Suprapubic skin (tissue), 4 donors: Measurements from ENCODE around the gene SLC34A1. TPM values are rescaled to one million over a fixed set of nuclear protein-coding genes. Genes with fewer than 3 reads are reported as not detected.
A peak's percentile ranks its signal among the peaks of the same experiment; 100 is the strongest.

Source experiments
- DNase-seq, 2 donors: peaks; one replicate each; pipeline ENCODE4 v3.0.0-alpha.2; 2019; ENCODE audit warnings: low spot score in 2 of 2
- H3K27ac ChIP-seq: fragments of 200-600 bp; sonication (generic); one replicate; pipeline ENCODE4 v1.5.1; 2019
- H3K27me3 ChIP-seq: fragments of 200-600 bp; sonication (generic); one replicate; pipeline ENCODE4 v1.5.1; 2019
- H3K36me3 ChIP-seq: fragments of 200-600 bp; sonication (generic); one replicate; pipeline ENCODE4 v1.5.1; 2019
- H3K4me1 ChIP-seq: fragments of 200-600 bp; sonication (generic); one replicate; pipeline ENCODE4 v1.5.1; 2019
- H3K4me3 ChIP-seq: fragments of 200-600 bp; sonication (generic); one replicate; pipeline ENCODE4 v1.5.1; 2019; ENCODE audit warnings: mild to moderate bottlenecking
- H3K9me3 ChIP-seq: fragments of 200-600 bp; sonication (generic); one replicate; pipeline ENCODE4 v1.5.1; 2019
- CTCF ChIP-seq, 2 donors: fragments of 200-600 bp in 1 of 2; fragments of 450-650 bp in 1 of 2; sonication (generic) in 1 of 2; IDR thresholded peaks; one replicate each; pipeline ENCODE4 v1.5.1; 2016 to 2019; ENCODE audit warnings: antibody characterized with exemption in 2 of 2, mild to moderate bottlenecking in 1 of 2, moderate library complexity in 1 of 2
- EP300 ChIP-seq: sonication (generic); formaldehyde crosslinking; IDR thresholded peaks from one replicate; pipeline ENCODE4 v1.6.1; 2017; ENCODE audit warnings: antibody characterized with exemption
- POLR2A ChIP-seq, 2 donors: fragments of 450-650 bp; IDR thresholded peaks; one replicate each; pipeline ENCODE4 v1.6.1; 2017; ENCODE audit warnings: antibody characterized with exemption in 2 of 2, mild to moderate bottlenecking in 2 of 2, moderate library complexity in 2 of 2
- POLR2AphosphoS5 ChIP-seq, 3 donors: sonication (generic); formaldehyde crosslinking; IDR thresholded peaks; one replicate each; pipeline ENCODE4 v1.6.1; 2017; ENCODE audit warnings: antibody characterized with exemption in 3 of 3
- WGBS: methylation state at CpG from one replicate; pipeline ENCODE4 v1.1.5; 2018; 5-methylcytosine and 5-hydroxymethylcytosine counted together
- total RNA-seq, 4 donors: library from RNA; depleted of rRNA; stranded (reverse); fragments of >200 nt; gene quantifications; one replicate each; pipeline ENCODE4 v1.1.0, GENCODE V29; 2016

SLC34A1 gene
- total RNA-seq, 4 donors from 2014 or later, result 0.29 TPM; not detected in 3

GRCh38 chr5:177445917-177446199 is 61.6 kb downstream of the SLC34A1 start:
- Histone ChIP-seq H3K4me3 (peak overlapping the region; percentile 74), H3K4me1 (peaks cover 68% of the 10 kb centered on the region), H3K36me3 (peaks cover 14% of the 10 kb centered on the region), H3K27ac (peak overlapping the region; percentile 53), H3K9me3 (no peaks in the 10 kb centered on the region), H3K27me3 (no peaks in the 10 kb centered on the region)
- TF ChIP-seq CTCF (IDR thresholded peaks at IDR 0.05), result no peak
- no peak for TF ChIP-seq POLR2AphosphoS5 (IDR thresholded peaks at IDR 0.05)
- no peak for TF ChIP-seq POLR2A (IDR thresholded peaks at IDR 0.05)
- TF ChIP-seq EP300, result no peak
- WGBS, result 3% methylated on average over 8 of the region's 8 CpGs
- DNase-seq, result no peak

GRCh38 chr5:177446200-177447065 is 62.2 kb downstream of the SLC34A1 start, which contains the start of gene PRR7:
PRR7 (plus strand) TSS chr5:177446814; CDS start chr5:177455068, 8,254 bp downstream.
- Histone ChIP-seq H3K4me3 (peak within 1 kb of the TSS; percentile 74), H3K27me3 (no peaks in the 10 kb centered on the region), H3K27ac (peak within 1 kb of the TSS; percentile 53), H3K36me3 (peaks cover 8% of the 10 kb centered on the region), H3K4me1 (peaks cover 68% of the 10 kb centered on the region), H3K9me3 (no peaks in the 10 kb centered on the region)
- 0% methylated on average over 9 of the region's 89 CpGs for WGBS
- TF ChIP-seq POLR2AphosphoS5 (IDR thresholded peaks at IDR 0.05), result no peak
- TF ChIP-seq EP300, result no peak
- no peak for TF ChIP-seq POLR2A (IDR thresholded peaks at IDR 0.05)
- TF ChIP-seq CTCF (IDR thresholded peaks at IDR 0.05), result no peak
- DNase-seq, result peak in 1 of 2 donors; percentile 76

GRCh38 chr5:177447066-177447610 is 62.9 kb downstream of the SLC34A1 start:
- Histone ChIP-seq H3K4me1 (peaks cover 70% of the 10 kb centered on the region), H3K27ac (peak overlapping the region; percentile 53), H3K36me3 (peaks cover 1% of the 10 kb centered on the region), H3K9me3 (no peaks in the 10 kb centered on the region), H3K27me3 (no peaks in the 10 kb centered on the region), H3K4me3 (peak overlapping the region; percentile 74)
- DNase-seq, result peak in 1 of 2 donors; percentile 67
- TF ChIP-seq CTCF (IDR thresholded peaks at IDR 0.05) (no peak), EP300 (no peak), POLR2AphosphoS5 (IDR thresholded peaks at IDR 0.05) (no peak), POLR2A (IDR thresholded peaks at IDR 0.05) (no peak)
- WGBS, result no CpG with 5 or more reads among the region's 52 CpGs

GRCh38 chr5:177447611-177448243 is 63.5 kb downstream of the SLC34A1 start:
- peak in 1 of 2 donors; percentile 76 for DNase-seq
- Histone ChIP-seq H3K27ac (peak overlapping the region; percentile 53), H3K9me3 (no peaks in the 10 kb centered on the region), H3K4me3 (peak overlapping the region; percentile 74), H3K36me3 (no peaks in the 10 kb centered on the region), H3K4me1 (peaks cover 76% of the 10 kb centered on the region), H3K27me3 (no peaks in the 10 kb centered on the region)
- 3% methylated on average over 14 of the region's 23 CpGs for WGBS
- TF ChIP-seq POLR2AphosphoS5 (IDR thresholded peaks at IDR 0.05), result no peak
- no peak for TF ChIP-seq CTCF (IDR thresholded peaks at IDR 0.05)
- TF ChIP-seq POLR2A (IDR thresholded peaks at IDR 0.05), result no peak
- TF ChIP-seq EP300, result no peak

Other genes with a start within 250 kb of the SLC34A1 start
- gene RAB24, start 80.7 kb upstream of the SLC34A1 start, total RNA-seq, result 10 to 100 TPM; 36.7 to 70.1 (median 43.3) TPM
- gene PRELID1, start 80.6 kb upstream of the SLC34A1 start, total RNA-seq, result 10 to 100 TPM; 54.2 to 90.1 (median 62.1) TPM
- gene MXD3, start 72.5 kb upstream of the SLC34A1 start, total RNA-seq, result 10 to 100 TPM in 3 of 4 donors, 1 to 10 TPM in 1; 8.7 to 30.3 (median 11.7) TPM
- gene LMAN2, start 32.8 kb upstream of the SLC34A1 start, total RNA-seq, result 100 to 1,000 TPM; 119 to 191 (median 160) TPM
- 10 to 100 TPM; 38.5 to 85.9 (median 68.8) TPM for gene RGS14, start 26.5 kb upstream of the SLC34A1 start, total RNA-seq
- gene PFN3, start 16.2 kb downstream of the SLC34A1 start, total RNA-seq, result not detected
- 10 to 100 TPM in 1 of 4 donors, 1 to 10 TPM in 3; 2.3 to 18.4 (median 7.1) TPM for gene F12, start 25.1 kb downstream of the SLC34A1 start, total RNA-seq
- 10 to 100 TPM; 29.1 to 62.2 (median 37.1) TPM for gene GRK6, start 42.2 kb downstream of the SLC34A1 start, total RNA-seq
- 1 to 10 TPM; 5.7 to 9.8 (median 7.8) TPM for gene PRR7, start 62.4 kb downstream of the SLC34A1 start, total RNA-seq
- gene DBN1, start 89.2 kb downstream of the SLC34A1 start, total RNA-seq, result 10 to 100 TPM; 13.1 to 43.4 (median 25.3) TPM
- 10 to 100 TPM; 28.7 to 41.3 (median 32.0) TPM for gene PDLIM7, start 113.2 kb downstream of the SLC34A1 start, total RNA-seq
- gene DOK3, start 125.4 kb downstream of the SLC34A1 start, total RNA-seq, result 1 to 10 TPM in 3 of 4 donors, under 1 TPM in 1; 0.89 to 7.3 (median 1.8) TPM
- 100 to 1,000 TPM in 2 of 4 donors, 10 to 100 TPM in 2; 83.8 to 148 (median 103) TPM for gene DDX41, start 132.5 kb downstream of the SLC34A1 start, total RNA-seq
- 100 to 1,000 TPM in 1 of 4 donors, 10 to 100 TPM in 3; 55.6 to 328 (median 78.2) TPM for gene FAM193B, start 170.1 kb downstream of the SLC34A1 start, total RNA-seq
- gene TMED9, start 207.8 kb downstream of the SLC34A1 start, total RNA-seq, result 10 to 100 TPM; 60.3 to 84.5 (median 79.5) TPM
- gene B4GALT7, start 215.7 kb downstream of the SLC34A1 start, total RNA-seq, result 10 to 100 TPM; 13.9 to 19.4 (median 17.4) TPM